Measurements from ENCODE around the gene HRH1.

GRCh38 chr3:11224010-11224409, 69.7 kb downstream of the HRH1 start:
- no peak for TF ChIP-seq CTCF (IDR thresholded peaks at IDR 0.05)
- TF ChIP-seq POLR2A (IDR thresholded peaks at IDR 0.05), result no peak

Measured in uterus (tissue), 2 donors.